BJ (cell line): ENCODE measurements around the gene CD226. TPM values are rescaled to one million over a fixed set of nuclear protein-coding genes. Genes with fewer than 3 reads are reported as not detected.

Experiments used
- CTCF ChIA-PET: fragments of 350-600 bp; formaldehyde crosslinking; extraction: SDS; loops from one replicate; lab custom pipeline; 2021; ENCODE audit warnings: antibody characterized with exemption, inconsistent platforms; lab: Yijun Ruan, JAX
- POLR2A ChIA-PET: fragments of 300-600 bp; sonication (Branson Sonifier 250); formaldehyde crosslinking; extraction: SDS; loops from one replicate; lab custom pipeline; 2021; ENCODE audit warnings: antibody characterized with exemption; lab: Charles Lee
- DNase-seq: peaks from one replicate; pipeline ENCODE4 v3.0.0-alpha.2; 2011; ENCODE audit warnings: low read depth
- H3K27me3 ChIP-seq: 2 replicates; pipeline ENCODE4 v1.6.0; 2011; ENCODE audit warnings: low read length; ENCODE audit not compliant: control insufficient read depth, insufficient read depth
- H3K36me3 ChIP-seq: 2 replicates; pipeline ENCODE4 v1.5.1; 2011; ENCODE audit warnings: low read length; ENCODE audit not compliant: control insufficient read depth, insufficient read depth
- H3K4me3 ChIP-seq: 2 replicates; pipeline ENCODE4 v1.5.1; 2011; ENCODE audit warnings: low read depth, mild to moderate bottlenecking, control low read depth, low read length
- CTCF ChIP-seq: IDR thresholded peaks from 2 replicates; pipeline ENCODE4 v1.5.1; 2011; ENCODE audit warnings: low read depth, mild to moderate bottlenecking, control low read depth, inconsistent platforms, low read length, moderate library complexity; ENCODE audit not compliant: insufficient read depth
- polyA plus RNA-seq: library from polyadenylated mRNA; depleted of rRNA; stranded (reverse); fragments of >200 nt; gene quantifications from 2 replicates; pipeline ENCODE4 v1.2.3, GENCODE V29; 2011

CD226 gene
- polyA plus RNA-seq, 1 experiment, result 0.13 TPM

- CTCF ChIA-PET, result no interaction called here
- no peak for TF ChIP-seq CTCF
- POLR2A ChIA-PET, result no interaction called here
- H3K4me3 ChIP-seq, result no peak overlapping the region
- no peaks in the 10 kb centered on the region for H3K36me3 ChIP-seq
- no peaks in the 10 kb centered on the region for H3K27me3 ChIP-seq
- no peak for DNase-seq
Measured at GRCh38 chr18:69874058-69874457, 73.6 kb downstream of the CD226 start.

GRCh38 chr18:69872661-69873060 is 75.0 kb downstream of the CD226 start:
- Histone ChIP-seq H3K27me3 (no peaks in the 10 kb centered on the region), H3K36me3 (no peaks in the 10 kb centered on the region), H3K4me3 (no peak overlapping the region)
- ChIA-PET POLR2A (no interaction called here), CTCF (interaction anchor here (0.6 kb wide), 2 partner anchors 153 to 568 kb away, joined by 3 read pairs; no protein-coding TSS in a partner anchor)
- DNase-seq, result no peak
- TF ChIP-seq CTCF, result no peak

- TF ChIP-seq CTCF, result no peak
- CTCF ChIA-PET, result no interaction called here
- POLR2A ChIA-PET, result no interaction called here
- DNase-seq, result no peak
- H3K27me3 ChIP-seq, result no peaks in the 10 kb centered on the region
- no peaks in the 10 kb centered on the region for H3K36me3 ChIP-seq
- no peak overlapping the region for H3K4me3 ChIP-seq
Measured at GRCh38 chr18:69871363-69871762, 76.3 kb downstream of the CD226 start.

GRCh38 chr18:69870736-69871135 is 76.9 kb downstream of the CD226 start:
- ChIA-PET CTCF (no interaction called here), POLR2A (no interaction called here)
- Histone ChIP-seq H3K36me3 (no peaks in the 10 kb centered on the region), H3K27me3 (no peaks in the 10 kb centered on the region), H3K4me3 (no peak overlapping the region)
- TF ChIP-seq CTCF, result no peak
- no peak for DNase-seq

- CTCF ChIA-PET, result interaction anchor here (0.7 kb wide), 1 partner anchor 31 kb away, joined by 4 read pairs; no protein-coding TSS in a partner anchor
- POLR2A ChIA-PET, result no interaction called here
- TF ChIP-seq CTCF, result no peak
Measured at GRCh38 chr18:69866212-69866611, 81.5 kb downstream of the CD226 start.

More at GRCh38 chr18:69866212-69866611, 81.5 kb downstream of the CD226 start:
- Histone ChIP-seq H3K4me3 (no peak overlapping the region), H3K27me3 (no peaks in the 10 kb centered on the region), H3K36me3 (no peaks in the 10 kb centered on the region)
- DNase-seq, result no peak
